K562 (cell line): ENCODE results near the gene UBE2M. TPM values are rescaled to one million over a fixed set of nuclear protein-coding genes. Genes with fewer than 3 reads are reported as not detected.
"Not testable (repeated sequence)": the region's sequence is repeated elsewhere in the genome, so short reads cannot be mapped to it uniquely, and the experiment has no call there.

Experiments
- ATAC-seq: fragments of 200-7000 bp; cut with Tn5 transposase; 3 replicates; pipeline ENCODE4 v1.9.1; 2020; ENCODE audit warnings: moderate library complexity
- BruUV-seq: library from RNA; stranded (reverse); fragments of 400-500 nt; replicated peaks from 2 replicates; lab custom pipeline; 2021; lab: Mats Ljungman, UMichigan
- CTCF ChIA-PET: fragments of 300-600 bp; formaldehyde crosslinking; extraction: SDS; loops from one replicate; lab custom pipeline; 2021; ENCODE audit warnings: low intra/inter-chr PET ratio; lab: Yijun Ruan, JAX
- POLR2A ChIA-PET: fragments of 300-600, 350-650 bp; sonication (Branson Sonifier 250); formaldehyde crosslinking; extraction: SDS; loops from one replicate; lab custom pipeline; 2021; ENCODE audit warnings: antibody characterized with exemption, inconsistent platforms; lab: Yijun Ruan, JAX
- DNase-seq, 4 experiments: peaks; one replicate each; pipeline versions ENCODE4 v3.0.0 to v3.0.0-alpha.2; 2011 to 2018; ENCODE audit warnings: low spot score in 3 of 4, mixed read lengths in 3 of 4; ENCODE audit errors: extremely low read depth in 1 of 4
- FAIRE-seq: peaks from 2 replicates; lab custom pipeline; 2011; peaks lifted over from hg19 to GRCh38; lab: Jason Lieb, UNC
- H2AFZ ChIP-seq: 2 replicates; pipeline ENCODE4 v1.6.0; 2011; ENCODE audit warnings: low read depth, low read length, control low read depth, inconsistent platforms
- H3K27ac ChIP-seq: fragments of 200-600 bp; 3 replicates; pipeline ENCODE4 v1.8.0; 2011; ENCODE audit warnings: low read depth, mild to moderate bottlenecking, control low read depth, inconsistent platforms, low read length, moderate library complexity, mixed read lengths; ENCODE audit errors: extremely low read depth
- H3K27me3 ChIP-seq, 2 experiments: fragments of 300-600 bp in 1 of 2; 2 replicates in 1 of 2; 3 replicates in 1 of 2; pipeline versions ENCODE4 v1.6.0 to v1.8.0; 2011; ENCODE audit warnings: inconsistent platforms in 2 of 2, low read length in 2 of 2, mild to moderate bottlenecking in 1 of 2, mixed read lengths in 1 of 2, moderate library complexity in 1 of 2; ENCODE audit not compliant: control insufficient read depth in 2 of 2, insufficient read depth in 2 of 2
- H3K36me3 ChIP-seq: fragments of 300-600 bp; 3 replicates; pipeline ENCODE4 v1.8.0; 2011; ENCODE audit warnings: mild to moderate bottlenecking, low read length, inconsistent platforms; ENCODE audit not compliant: control insufficient read depth, insufficient read depth
- H3K4me1 ChIP-seq, 2 experiments: fragments of 200-600 bp in 1 of 2; replicated peaks in 1 of 2; 2 replicates in 1 of 2; 3 replicates in 1 of 2; pipeline versions ENCODE4 v1.5.1 to v1.8.0; 2011; ENCODE audit warnings: inconsistent platforms in 2 of 2, low read length in 2 of 2, mild to moderate bottlenecking in 1 of 2, mixed read lengths in 1 of 2, moderate library complexity in 1 of 2; ENCODE audit not compliant: control insufficient read depth in 2 of 2, insufficient read depth in 2 of 2
- H3K4me2 ChIP-seq: 2 replicates; pipeline ENCODE4 v1.6.1; 2011; ENCODE audit warnings: low read length, control low read depth, inconsistent platforms, mixed read lengths; ENCODE audit not compliant: insufficient read depth
- H3K4me3 ChIP-seq: fragments of 200-600 bp; sonication (generic), shearing (Covaris generic); 2 replicates; pipeline ENCODE4 v1.5.1; 2016; ENCODE audit warnings: control low read depth, inconsistent platforms
- H3K79me2 ChIP-seq: fragments of 200-600 bp; 3 replicates; pipeline ENCODE4 v1.8.0; 2011; ENCODE audit warnings: low read length, inconsistent platforms; ENCODE audit not compliant: control insufficient read depth, insufficient read depth
- H3K9ac ChIP-seq, 2 experiments: 2 replicates each; pipeline versions ENCODE4 v1.6.0 to v1.6.1; 2011; ENCODE audit warnings: low read depth in 2 of 2, low read length in 2 of 2, control low read depth in 1 of 2, inconsistent platforms in 1 of 2, mild to moderate bottlenecking in 1 of 2, mixed read lengths in 1 of 2; ENCODE audit not compliant: insufficient read depth in 1 of 2
- H3K9me1 ChIP-seq: one replicate; pipeline ENCODE4 v1.6.0; 2011; ENCODE audit warnings: inconsistent platforms, mild to moderate bottlenecking, low read length, moderate library complexity; ENCODE audit not compliant: control insufficient read depth, insufficient read depth
- H3K9me3 ChIP-seq: replicated peaks from 2 replicates; pipeline ENCODE4 v1.5.1; 2011; ENCODE audit warnings: low read depth, low read length, inconsistent platforms; ENCODE audit not compliant: control insufficient read depth, insufficient read depth
- H4K20me1 ChIP-seq: replicated peaks from 2 replicates; pipeline ENCODE4 v1.6.1; 2011; ENCODE audit warnings: low read length, inconsistent platforms, mixed read lengths; ENCODE audit not compliant: control insufficient read depth, insufficient read depth
- WGBS: fragments of 100-300 bp; shearing (Covaris generic); methylation state at CpG from one replicate; pipeline ENCODE4 v1.1.6; 2016; ENCODE audit warnings: low coverage, mixed read lengths; ENCODE audit not compliant: insufficient coverage; ENCODE audit errors: missing lambda C conversion rate; 5-methylcytosine and 5-hydroxymethylcytosine counted together
- in situ Hi-C: fragments of 300-500 bp; cut with MboI; formaldehyde crosslinking; loops from 4 replicates; pipeline ENCODE4 v1.15.0; 2018; ENCODE audit warnings: inconsistent platforms, mixed read lengths
- intact Hi-C: fragments of 100-400 bp; cut with micrococcal nuclease; formaldehyde crosslinking; loops from 2 replicates; pipeline ENCODE4 v1.14.2; 2022
- polyA plus RNA-seq, 8 experiments: library from polyadenylated mRNA; depleted of rRNA in 4 of 8; stranded (reverse) in 5 of 8; unstranded in 3 of 8; fragments of >200 nt; fragmentation: Nextera tagmentation in 2 of 8; fragmentation: Illumina TruSeq in 1 of 8; extraction: Ambion mirVana in 2 of 8; extraction: Trizol in 1 of 8; gene quantifications; 2 replicates each; pipeline versions ENCODE4 v1.2.1 to v1.2.3, GENCODE V29; 2011 to 2014; ENCODE audit warnings: inconsistent platforms in 1 of 8, missing spikeins in 1 of 8
- total RNA-seq, 7 experiments: library from RNA; depleted of rRNA in 6 of 7; stranded (reverse); fragments of >200 nt in 6 of 7; fragmentation: Illumina TruSeq in 2 of 7; extraction: Trizol in 2 of 7; gene quantifications; 2 replicates each; pipeline versions ENCODE4 v1.2.1 to v1.2.3, GENCODE V29; 2011 to 2021; ENCODE audit warnings: low replicate concordance in 1 of 7
- TF ChIP-seq, protein P1 (sequence below), 3 experiments: IDR thresholded peaks in 2 of 3; conservative IDR thresholded peaks in 1 of 3; 2 replicates each; pipeline ENCODE4 v1.5.1; 2011 to 2012; ENCODE audit warnings: low read length in 3 of 3, mild to moderate bottlenecking in 3 of 3, control low read depth in 2 of 3, improper control_type of control experiment in 1 of 3, inconsistent platforms in 1 of 3, low read depth in 1 of 3, mixed read lengths in 1 of 3, moderate library complexity in 1 of 3; ENCODE audit not compliant: insufficient read depth in 2 of 3
- TF ChIP-seq, protein P2 (sequence below): sonication (generic); formaldehyde crosslinking; IDR thresholded peaks from 2 replicates; pipeline ENCODE4 v1.8.1; 2023; ENCODE audit warnings: mild to moderate bottlenecking, missing genetic modification reagents

UBE2M gene
- total and polyA plus RNA-seq, 9 of the 15 experiments (the other 6 are each of a cell fraction or from before 2014, with no cell fraction given), result 0.92 to 163 (median 85.7) TPM

DNA sequence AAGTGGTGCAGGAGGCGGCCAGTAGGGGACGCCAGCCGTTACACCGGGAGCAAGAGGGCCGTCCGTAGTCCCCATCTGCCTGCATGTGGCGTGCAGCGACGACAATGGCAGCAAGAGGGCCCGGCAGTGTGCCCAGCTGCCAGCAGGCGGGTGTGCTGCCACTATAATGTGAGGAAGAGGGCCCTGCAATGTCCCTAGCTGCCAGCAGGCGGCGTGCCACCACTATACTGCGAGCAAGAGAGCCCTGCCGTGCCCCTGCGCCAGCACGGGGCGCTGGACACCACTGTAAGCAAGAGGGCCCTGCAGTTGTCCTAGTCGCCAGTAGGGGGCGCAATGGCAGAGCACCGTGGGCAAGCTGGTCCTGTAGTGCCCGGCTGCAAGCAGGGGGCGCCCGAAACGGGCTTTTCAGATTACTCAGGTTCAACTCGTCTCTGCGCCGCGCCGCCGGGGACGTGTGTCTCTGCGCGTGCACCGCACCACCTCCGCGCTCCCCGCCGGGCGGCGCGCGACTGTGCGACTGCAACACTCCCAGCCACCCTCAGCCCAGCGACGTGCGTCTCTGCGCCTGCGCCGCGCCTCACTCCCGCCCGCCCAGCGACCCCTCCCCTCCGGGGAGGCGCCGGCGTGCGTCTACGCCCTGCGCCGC, 48.0 kb upstream of the UBE2M start:
- H3K9me3 ChIP-seq, H3K9me1 ChIP-seq, H3K9ac ChIP-seq, H3K4me1 ChIP-seq, in situ Hi-C loops, CTCF ChIA-PET, ATAC-seq, H3K27me3 ChIP-seq, H3K4me3 ChIP-seq, H4K20me1 ChIP-seq, BruUV-seq, H3K79me2 ChIP-seq, H3K4me2 ChIP-seq, POLR2A ChIA-PET, FAIRE-seq, H3K36me3 ChIP-seq, DNase-seq, intact Hi-C loops, H2AFZ ChIP-seq, H3K27ac ChIP-seq: not testable (repeated sequence)
- TF ChIP-seq, protein P1, sequence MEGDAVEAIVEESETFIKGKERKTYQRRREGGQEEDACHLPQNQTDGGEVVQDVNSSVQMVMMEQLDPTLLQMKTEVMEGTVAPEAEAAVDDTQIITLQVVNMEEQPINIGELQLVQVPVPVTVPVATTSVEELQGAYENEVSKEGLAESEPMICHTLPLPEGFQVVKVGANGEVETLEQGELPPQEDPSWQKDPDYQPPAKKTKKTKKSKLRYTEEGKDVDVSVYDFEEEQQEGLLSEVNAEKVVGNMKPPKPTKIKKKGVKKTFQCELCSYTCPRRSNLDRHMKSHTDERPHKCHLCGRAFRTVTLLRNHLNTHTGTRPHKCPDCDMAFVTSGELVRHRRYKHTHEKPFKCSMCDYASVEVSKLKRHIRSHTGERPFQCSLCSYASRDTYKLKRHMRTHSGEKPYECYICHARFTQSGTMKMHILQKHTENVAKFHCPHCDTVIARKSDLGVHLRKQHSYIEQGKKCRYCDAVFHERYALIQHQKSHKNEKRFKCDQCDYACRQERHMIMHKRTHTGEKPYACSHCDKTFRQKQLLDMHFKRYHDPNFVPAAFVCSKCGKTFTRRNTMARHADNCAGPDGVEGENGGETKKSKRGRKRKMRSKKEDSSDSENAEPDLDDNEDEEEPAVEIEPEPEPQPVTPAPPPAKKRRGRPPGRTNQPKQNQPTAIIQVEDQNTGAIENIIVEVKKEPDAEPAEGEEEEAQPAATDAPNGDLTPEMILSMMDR (IDR thresholded peaks at IDR 0.05 in 2 of 3, conservative IDR thresholded peaks at IDR 0.05 in 1 of 3; ENCODE audit: insufficient read depth in 2 of 3, low read depth in 1 of 3, low read length in 3 of 3), result peak; percentile 6 to 59 (median 35); a peak in 3 of 6 replicates
- TF ChIP-seq, protein P2, sequence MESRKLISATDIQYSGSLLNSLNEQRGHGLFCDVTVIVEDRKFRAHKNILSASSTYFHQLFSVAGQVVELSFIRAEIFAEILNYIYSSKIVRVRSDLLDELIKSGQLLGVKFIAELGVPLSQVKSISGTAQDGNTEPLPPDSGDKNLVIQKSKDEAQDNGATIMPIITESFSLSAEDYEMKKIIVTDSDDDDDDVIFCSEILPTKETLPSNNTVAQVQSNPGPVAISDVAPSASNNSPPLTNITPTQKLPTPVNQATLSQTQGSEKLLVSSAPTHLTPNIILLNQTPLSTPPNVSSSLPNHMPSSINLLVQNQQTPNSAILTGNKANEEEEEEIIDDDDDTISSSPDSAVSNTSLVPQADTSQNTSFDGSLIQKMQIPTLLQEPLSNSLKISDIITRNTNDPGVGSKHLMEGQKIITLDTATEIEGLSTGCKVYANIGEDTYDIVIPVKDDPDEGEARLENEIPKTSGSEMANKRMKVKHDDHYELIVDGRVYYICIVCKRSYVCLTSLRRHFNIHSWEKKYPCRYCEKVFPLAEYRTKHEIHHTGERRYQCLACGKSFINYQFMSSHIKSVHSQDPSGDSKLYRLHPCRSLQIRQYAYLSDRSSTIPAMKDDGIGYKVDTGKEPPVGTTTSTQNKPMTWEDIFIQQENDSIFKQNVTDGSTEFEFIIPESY (CRISPR knock-in tag), result peak; percentile 51
- 63% methylated on average over 20 of the region's 62 CpGs for WGBS
